ENCODE results near the gene MCF2L. TPM values are rescaled to one million over a fixed set of nuclear protein-coding genes. Genes with fewer than 3 reads are reported as not detected.

MCF2L gene
- total and polyA plus RNA-seq, 2 experiments from 2014 or later, result 4.8 to 25.6 TPM

- Mint-ChIP-seq H3K27ac (no peak overlapping the region; the same call in 1 of the 2 replicates), H3K4me3 (no peak overlapping the region; the same call in 2 of the 3 replicates), H3K27me3 (ENCODE audit: insufficient read depth, low read depth, poor library complexity) (peaks cover 12% of the 10 kb centered on the region), H3K9me3 (no peaks in the 10 kb centered on the region), H3K4me1 (peaks cover 39% of the 10 kb centered on the region), H3K36me3 (ENCODE audit: low read depth) (no peaks in the 10 kb centered on the region)
- no peak overlapping the region for H3K4me3 ChIP-seq
- no peaks in the 10 kb centered on the region for H3K9me2 ChIP-seq (ENCODE audit: insufficient read depth)
- DNase-seq (ENCODE audit: low spot score) (no peak), ATAC-seq (peak; percentile 15)
- H3K4me1 ChIP-seq (ENCODE audit: insufficient read depth), result peaks cover 16% of the 10 kb centered on the region; the same call in 1 of the 2 replicates
- H3K79me2 ChIP-seq (replicated peaks; ENCODE audit: insufficient read depth), result no peaks in the 10 kb centered on the region
- H3K27ac ChIP-seq (ENCODE audit: low read depth), result no peak overlapping the region
- TF ChIP-seq POLR2AphosphoS5 (IDR thresholded peaks at IDR 0.05; ENCODE audit: low read depth) (no peak), NANOG (IDR thresholded peaks at IDR 0.05; ENCODE audit: borderline replicate concordance) (no peak), CREB1 (CRISPR knock-in tag; IDR thresholded peaks at IDR 0.05; ENCODE audit: low read depth) (no peak), CTCF (conservative IDR thresholded peaks at IDR 0.05; ENCODE audit: low read depth in 2 of 2) (no peak), ZNF114 (CRISPR knock-in tag; IDR thresholded peaks at IDR 0.05) (no peak)
- no peak overlapping the region for H2AFZ ChIP-seq
- no peaks in the 10 kb centered on the region for H3K36me3 ChIP-seq (ENCODE audit: insufficient read depth)
- peaks cover 5% of the 10 kb centered on the region; the same call in 1 of the 2 replicates for H4K20me1 ChIP-seq (replicated peaks; ENCODE audit: insufficient read depth)
- no peaks in the 10 kb centered on the region for H3F3A ChIP-seq (replicated peaks; ENCODE audit: low read depth)
- H3K27me3 ChIP-seq (ENCODE audit: insufficient read depth), result no peaks in the 10 kb centered on the region
- H3K4me2 ChIP-seq, result no peak overlapping the region
Measured at GRCh38 chr13:112953591-112954487, 15.2 kb upstream of the MCF2L start.

- TF ChIP-seq STAT1 (IDR thresholded peaks at IDR 0.05; ENCODE audit: unreplicated experiment) (no peak), JUNB (IDR thresholded peaks at IDR 0.05; ENCODE audit: unreplicated experiment) (no peak), CTCF (conservative IDR thresholded peaks at IDR 0.05; ENCODE audit: low read depth in 2 of 2) (no peak)
- Histone ChIP-seq H3F3A (replicated peaks; ENCODE audit: low read depth) (no peaks in the 10 kb centered on the region), H3K27ac (ENCODE audit: low read depth) (no peak overlapping the region), H3K36me3 (ENCODE audit: insufficient read depth) (no peaks in the 10 kb centered on the region), H4K20me1 (replicated peaks; ENCODE audit: insufficient read depth) (peaks cover 5% of the 10 kb centered on the region; the same call in 1 of the 2 replicates), H3K4me2 (no peak overlapping the region), H3K4me1 (ENCODE audit: insufficient read depth) (peaks cover 16% of the 10 kb centered on the region; the same call in 1 of the 2 replicates), H3K27me3 (ENCODE audit: insufficient read depth) (no peaks in the 10 kb centered on the region), H3K9me2 (ENCODE audit: insufficient read depth) (no peaks in the 10 kb centered on the region), H3K79me2 (replicated peaks; ENCODE audit: insufficient read depth) (no peaks in the 10 kb centered on the region), H2AFZ (no peak overlapping the region), H3K4me3 (no peak overlapping the region)
- no peaks in the 10 kb centered on the region for H3K36me3 Mint-ChIP-seq (ENCODE audit: low read depth)
- H3K4me1 Mint-ChIP-seq, result peaks cover 39% of the 10 kb centered on the region
- no peak overlapping the region for H3K4me3 Mint-ChIP-seq
- H3K9me3 Mint-ChIP-seq, result no peaks in the 10 kb centered on the region
- no peak for DNase-seq (ENCODE audit: low spot score)
- H3K27me3 Mint-ChIP-seq (ENCODE audit: insufficient read depth, low read depth, poor library complexity), result peaks cover 10% of the 10 kb centered on the region
- ATAC-seq, result no peak
- H3K27ac Mint-ChIP-seq, result no peak overlapping the region
Measured at GRCh38 chr13:112954488-112955270, 14.3 kb upstream of the MCF2L start.
